GM12872 (cell line): Measurements from ENCODE around the gene ALG1.

Source experiments
- TF ChIP-seq, protein P1 (sequence below): IDR thresholded peaks from 3 replicates; pipeline ENCODE4 v1.5.1; 2011; ENCODE audit warnings: low read depth, mild to moderate bottlenecking, low read length, moderate library complexity; ENCODE audit not compliant: insufficient read depth

ALG1 gene

DNA sequence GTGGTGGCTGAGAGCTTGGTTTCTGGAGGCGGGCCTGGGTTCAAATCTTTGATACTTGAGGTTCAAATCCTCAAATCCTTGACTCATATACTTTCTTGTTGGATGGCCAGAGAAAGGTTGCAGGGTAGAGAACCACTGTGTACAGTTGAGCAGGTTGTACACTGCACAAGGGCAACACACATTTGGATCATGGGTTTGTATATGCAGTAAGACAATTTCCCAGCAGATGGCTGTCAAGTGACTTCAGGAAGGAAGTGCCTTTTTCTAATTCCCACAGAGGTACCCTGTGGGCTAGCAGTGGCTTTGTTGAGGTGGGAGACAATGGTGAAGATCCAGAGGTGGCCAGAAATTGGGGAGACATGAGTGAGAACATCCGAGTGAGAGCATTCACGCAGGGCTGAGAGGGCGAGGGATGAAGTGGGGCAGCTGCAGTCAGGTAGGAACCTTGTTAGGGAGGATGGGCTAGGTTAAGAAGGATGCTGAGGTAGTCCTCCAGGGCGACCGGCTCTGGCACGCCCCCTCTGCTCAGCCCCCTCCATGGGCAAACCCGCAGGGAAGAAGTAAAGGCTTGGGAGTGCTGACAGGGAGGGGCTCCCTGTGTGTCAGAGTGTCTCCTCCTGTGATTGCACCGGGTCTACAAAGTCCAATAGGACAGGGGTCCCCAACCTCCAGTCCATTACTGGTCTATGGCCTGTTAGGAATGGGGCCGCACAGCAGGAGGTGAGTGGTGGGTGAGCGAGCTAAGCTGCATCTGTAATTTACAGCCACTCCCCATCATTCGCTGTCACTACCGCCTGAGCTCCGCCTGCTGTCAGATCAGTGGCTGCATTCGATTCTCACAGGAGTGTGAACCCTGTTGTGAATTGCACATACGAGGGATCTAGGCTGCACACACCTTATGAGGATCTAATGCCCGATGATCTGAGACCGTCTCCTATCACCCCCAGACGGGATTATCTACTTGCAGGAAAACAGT lies 8.6 kb upstream of the ALG1 start:
- TF ChIP-seq, protein P1, sequence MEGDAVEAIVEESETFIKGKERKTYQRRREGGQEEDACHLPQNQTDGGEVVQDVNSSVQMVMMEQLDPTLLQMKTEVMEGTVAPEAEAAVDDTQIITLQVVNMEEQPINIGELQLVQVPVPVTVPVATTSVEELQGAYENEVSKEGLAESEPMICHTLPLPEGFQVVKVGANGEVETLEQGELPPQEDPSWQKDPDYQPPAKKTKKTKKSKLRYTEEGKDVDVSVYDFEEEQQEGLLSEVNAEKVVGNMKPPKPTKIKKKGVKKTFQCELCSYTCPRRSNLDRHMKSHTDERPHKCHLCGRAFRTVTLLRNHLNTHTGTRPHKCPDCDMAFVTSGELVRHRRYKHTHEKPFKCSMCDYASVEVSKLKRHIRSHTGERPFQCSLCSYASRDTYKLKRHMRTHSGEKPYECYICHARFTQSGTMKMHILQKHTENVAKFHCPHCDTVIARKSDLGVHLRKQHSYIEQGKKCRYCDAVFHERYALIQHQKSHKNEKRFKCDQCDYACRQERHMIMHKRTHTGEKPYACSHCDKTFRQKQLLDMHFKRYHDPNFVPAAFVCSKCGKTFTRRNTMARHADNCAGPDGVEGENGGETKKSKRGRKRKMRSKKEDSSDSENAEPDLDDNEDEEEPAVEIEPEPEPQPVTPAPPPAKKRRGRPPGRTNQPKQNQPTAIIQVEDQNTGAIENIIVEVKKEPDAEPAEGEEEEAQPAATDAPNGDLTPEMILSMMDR, result no peak; the same call in 2 of the 3 replicates

DNA sequence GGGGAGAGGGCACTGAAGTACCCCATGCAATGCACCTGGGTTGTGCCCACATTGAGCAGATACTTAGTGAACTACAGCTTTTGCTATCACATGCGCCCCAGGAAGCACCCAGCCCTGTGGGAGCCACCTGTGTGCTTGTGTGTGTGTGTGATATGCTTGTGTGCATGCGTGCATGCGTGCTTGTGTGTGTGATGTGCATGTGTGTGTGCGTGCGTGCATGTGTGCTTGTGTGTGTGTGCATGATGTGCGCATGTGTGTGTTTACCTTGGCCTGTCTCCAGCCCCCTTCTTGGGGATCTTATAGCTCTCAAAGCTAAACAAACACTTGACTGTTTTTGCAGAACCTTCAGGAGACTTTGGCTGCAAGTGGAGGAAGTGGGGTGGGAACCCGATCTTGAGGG lies 6.7 kb upstream of the ALG1 start:
- TF ChIP-seq, protein P1, result no peak

DNA sequence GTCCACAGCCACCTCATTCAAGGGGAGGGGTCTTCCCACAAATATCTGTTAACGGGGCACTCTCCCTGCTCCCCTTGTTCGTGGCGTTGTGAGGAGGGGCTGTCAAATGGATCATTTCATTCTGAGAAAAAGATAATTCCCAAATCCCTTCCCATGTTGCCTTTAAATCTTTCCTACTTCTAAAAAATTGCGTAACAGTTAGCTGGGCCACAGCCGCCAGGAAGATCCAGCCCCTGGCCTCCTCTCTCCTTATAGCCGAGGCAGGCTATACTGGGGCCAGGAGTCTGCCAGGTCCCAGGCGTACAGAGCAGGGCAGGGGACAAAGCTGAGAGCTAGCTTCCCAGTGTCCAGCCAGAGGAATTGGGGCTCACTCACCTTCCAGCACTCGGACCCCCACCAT lies 6.3 kb upstream of the ALG1 start:
- TF ChIP-seq, protein P1, result no peak

DNA sequence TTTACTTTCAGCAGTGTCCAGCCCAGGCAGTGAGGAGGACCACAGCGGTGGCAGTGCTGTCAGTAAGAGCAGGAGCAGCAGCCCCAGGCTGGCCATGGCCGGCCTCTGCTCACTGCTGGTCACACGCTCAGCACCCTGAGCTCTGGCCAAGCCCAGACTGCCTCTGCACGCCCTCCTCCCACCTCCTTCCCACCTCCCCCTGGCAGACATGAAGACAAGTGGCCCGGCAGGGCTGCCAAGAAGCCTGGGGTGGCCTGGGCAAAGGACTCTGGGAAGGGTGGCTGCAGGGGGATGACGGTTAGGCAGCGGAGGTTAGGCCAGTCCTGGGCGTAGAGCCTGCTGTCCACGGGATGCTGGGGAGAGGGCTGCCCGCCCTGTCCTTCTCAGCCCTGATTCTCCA lies 5.8 kb upstream of the ALG1 start, which contains the start of gene C16orf89:
Gene C16orf89 (minus strand): TSS at position 144 of the 400 bp plus-strand sequence. CDS start 48 bp downstream, at position 96.
- TF ChIP-seq, protein P1, result no peak

DNA sequence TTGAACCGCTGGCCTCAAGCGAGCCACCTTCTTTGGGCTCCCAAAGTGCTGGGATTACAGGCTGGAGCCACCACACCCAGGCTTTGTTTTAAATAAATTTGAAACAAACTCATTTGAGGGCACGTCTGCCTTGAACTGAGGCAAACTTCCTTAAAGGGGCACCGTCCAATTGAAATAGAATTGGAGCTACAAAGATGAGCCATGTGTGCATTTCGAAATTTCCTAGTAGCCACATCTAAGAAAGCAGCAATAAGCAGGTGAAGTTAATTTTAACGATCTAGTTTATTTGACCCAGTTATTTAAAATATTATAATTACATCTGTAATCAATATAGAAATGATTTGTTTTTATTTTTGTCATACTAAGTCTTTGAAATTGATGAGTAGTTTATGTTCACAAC lies 5.1 kb upstream of the ALG1 start:
- TF ChIP-seq, protein P1, result no peak

DNA sequence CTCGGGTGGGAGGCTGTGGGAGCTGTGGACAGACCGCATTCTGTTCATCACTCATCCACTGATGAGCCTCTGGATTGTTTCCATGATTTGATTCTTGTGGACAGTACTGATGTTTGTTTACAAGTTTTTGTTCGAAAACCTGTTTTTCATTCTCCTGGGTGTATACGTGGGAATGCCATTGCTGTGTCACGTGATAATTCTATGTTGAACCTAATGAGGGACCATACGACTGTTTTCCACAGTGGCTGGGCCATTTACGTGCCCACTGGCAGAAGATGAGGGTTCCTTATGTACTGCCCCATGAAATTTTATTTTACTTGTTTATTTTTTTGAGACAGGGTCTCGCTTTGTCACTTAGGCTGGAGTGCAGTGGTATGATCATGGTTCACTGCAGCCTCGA lies 2.6 kb upstream of the ALG1 start:
- TF ChIP-seq, protein P1, result no peak

DNA sequence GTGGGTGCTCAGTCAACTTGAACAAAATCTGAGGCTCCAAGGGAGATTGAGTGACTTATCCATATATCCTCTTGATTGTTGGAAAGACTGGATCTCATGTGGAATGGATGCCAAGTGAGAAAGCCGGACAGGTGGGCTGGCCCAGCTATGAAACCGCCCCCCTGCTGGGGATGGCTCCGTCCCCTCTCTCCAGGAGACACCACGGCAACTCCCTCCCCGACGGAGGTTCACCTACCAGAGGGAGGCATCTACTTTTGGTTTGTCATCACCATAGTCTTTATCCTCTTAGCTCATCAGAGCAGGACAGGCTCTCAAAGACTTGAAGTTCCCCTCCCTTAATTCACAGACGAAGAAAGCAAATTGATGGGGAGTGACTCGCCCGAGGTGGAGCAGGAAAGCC lies 1.8 kb upstream of the ALG1 start:
- TF ChIP-seq, protein P1, result no peak
